ENCODE data around the gene KCNH2.

Gene KCNH2

DNA sequence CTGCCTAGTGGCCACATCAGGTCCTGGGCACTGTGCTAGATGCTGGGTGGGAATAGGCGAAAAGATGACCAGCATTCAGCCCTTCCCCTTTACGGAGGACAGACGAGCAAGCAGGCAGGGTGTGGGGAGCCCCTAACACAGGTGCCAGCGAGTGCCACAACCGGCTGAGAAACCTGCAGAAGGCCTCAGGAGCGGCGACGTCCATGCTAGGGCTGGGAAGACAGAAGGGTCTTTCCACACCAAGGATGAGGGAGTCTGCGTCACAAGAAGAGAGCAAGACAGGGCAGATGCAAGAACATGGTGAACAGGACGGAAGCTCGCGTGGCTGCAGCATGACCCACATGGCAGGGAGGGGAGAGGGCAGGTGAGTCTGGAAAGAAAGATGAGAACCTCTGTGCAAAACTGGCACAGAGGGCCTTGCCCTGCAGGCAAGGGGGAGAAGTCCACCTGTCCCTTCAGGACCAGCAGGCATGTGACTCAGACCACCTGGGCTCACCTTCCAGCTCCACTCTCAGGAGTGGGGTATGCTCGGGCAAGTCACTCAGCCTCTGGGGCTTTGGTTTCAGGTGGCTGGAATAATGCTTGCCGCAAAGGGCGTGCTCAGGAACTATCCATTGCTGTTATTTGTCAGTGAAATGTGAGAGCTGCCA, 36.6 kb downstream of the KCNH2 start:
- TF ChIP-seq, protein P1, sequence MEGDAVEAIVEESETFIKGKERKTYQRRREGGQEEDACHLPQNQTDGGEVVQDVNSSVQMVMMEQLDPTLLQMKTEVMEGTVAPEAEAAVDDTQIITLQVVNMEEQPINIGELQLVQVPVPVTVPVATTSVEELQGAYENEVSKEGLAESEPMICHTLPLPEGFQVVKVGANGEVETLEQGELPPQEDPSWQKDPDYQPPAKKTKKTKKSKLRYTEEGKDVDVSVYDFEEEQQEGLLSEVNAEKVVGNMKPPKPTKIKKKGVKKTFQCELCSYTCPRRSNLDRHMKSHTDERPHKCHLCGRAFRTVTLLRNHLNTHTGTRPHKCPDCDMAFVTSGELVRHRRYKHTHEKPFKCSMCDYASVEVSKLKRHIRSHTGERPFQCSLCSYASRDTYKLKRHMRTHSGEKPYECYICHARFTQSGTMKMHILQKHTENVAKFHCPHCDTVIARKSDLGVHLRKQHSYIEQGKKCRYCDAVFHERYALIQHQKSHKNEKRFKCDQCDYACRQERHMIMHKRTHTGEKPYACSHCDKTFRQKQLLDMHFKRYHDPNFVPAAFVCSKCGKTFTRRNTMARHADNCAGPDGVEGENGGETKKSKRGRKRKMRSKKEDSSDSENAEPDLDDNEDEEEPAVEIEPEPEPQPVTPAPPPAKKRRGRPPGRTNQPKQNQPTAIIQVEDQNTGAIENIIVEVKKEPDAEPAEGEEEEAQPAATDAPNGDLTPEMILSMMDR (IDR thresholded peaks at IDR 0.05; ENCODE audit: low read depth, low read length, missing control alignments), result no peak
- in situ Hi-C loops (cut with HindIII; ENCODE audit: low sequenced_read_pairs), result no loop called here
- H3K4me3 ChIP-seq (ENCODE audit: low read depth, low read length), result no peak overlapping the region
- no peak for DNase-seq (ENCODE audit: low read depth)

DNA sequence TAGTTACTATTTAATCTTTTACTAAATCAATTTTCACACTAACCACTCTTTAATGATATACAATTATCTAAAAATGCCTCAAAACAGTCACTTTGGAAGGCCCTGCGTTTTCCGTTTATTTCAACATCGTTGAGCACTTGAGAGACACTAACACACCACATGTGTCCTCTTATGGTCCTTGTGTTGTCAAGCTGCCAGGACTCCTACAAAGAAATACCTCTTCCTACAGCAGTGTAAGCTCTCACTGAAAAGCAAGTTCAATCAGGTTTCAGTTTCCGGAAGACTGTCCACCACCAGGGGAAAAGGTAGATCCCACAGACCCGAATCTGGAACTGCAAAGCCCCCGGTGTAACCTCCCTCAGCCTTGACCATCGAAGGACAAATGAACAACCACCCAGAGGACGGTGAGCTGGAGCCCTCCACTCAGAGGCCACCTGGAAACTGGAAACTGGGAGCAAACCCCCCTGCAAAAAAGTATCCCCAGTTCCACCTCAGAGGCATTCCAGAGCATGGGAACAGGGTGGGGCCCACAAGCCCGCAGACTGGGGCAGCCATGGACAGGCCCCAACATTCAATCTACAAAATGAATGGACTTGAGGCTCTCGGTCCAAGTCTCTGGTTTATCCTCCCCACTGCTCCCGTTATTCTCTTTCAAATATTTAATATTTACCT, 37.6 kb downstream of the KCNH2 start:
- H3K4me3 ChIP-seq (ENCODE audit: low read depth, low read length), result no peak overlapping the region
- TF ChIP-seq, protein P1 (IDR thresholded peaks at IDR 0.05; ENCODE audit: low read depth, low read length, missing control alignments), result no peak
- in situ Hi-C loops (cut with HindIII; ENCODE audit: low sequenced_read_pairs), result no loop called here
- DNase-seq (ENCODE audit: low read depth), result no peak

DNA sequence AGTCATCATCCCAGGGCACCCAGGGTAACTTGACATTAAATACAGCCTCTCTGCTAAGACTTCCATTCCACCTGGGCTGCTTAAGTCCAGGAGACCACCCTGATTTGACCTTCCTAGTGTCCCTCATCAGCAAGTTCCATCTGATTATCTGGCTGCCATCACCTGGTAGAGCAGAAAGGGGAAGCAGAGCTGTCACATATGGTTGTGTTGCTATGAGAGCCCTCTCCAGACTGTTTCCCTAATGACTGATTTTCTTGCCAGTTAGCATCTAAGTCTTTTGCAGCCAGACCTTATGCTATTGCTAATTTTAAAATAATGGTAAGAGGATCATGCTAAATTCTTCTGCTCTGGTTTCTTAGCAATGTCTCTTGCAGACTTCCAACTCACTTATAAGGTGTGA, 38.7 kb downstream of the KCNH2 start:
- in situ Hi-C loops (cut with HindIII; ENCODE audit: low sequenced_read_pairs), result no loop called here
- DNase-seq (ENCODE audit: low read depth), result no peak
- H3K4me3 ChIP-seq (ENCODE audit: low read depth, low read length), result no peak overlapping the region
- TF ChIP-seq, protein P1 (IDR thresholded peaks at IDR 0.05; ENCODE audit: low read depth, low read length, missing control alignments), result no peak

DNA sequence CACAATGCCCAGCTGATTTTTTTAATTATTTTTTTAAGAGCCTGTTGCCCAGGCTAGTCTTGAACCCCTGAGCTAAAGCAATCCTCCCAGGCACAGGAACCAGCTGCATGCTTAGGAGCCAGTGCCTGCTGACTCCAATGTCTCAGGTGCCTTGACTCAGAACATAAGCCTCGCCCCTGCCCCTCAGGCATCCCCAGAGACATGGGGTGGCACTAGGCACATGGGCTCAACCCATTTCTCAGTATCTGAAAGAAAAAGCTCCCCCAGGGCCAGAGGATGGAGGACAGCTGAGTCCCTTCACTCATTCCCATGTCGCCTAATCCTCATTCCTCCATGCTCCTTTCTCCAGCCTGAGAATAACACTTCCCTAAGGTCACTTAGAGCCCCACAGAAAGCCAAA, 39.1 kb downstream of the KCNH2 start:
- in situ Hi-C loops (cut with HindIII; ENCODE audit: low sequenced_read_pairs), result no loop called here
- H3K4me3 ChIP-seq (ENCODE audit: low read depth, low read length), result no peak overlapping the region
- no peak for DNase-seq (ENCODE audit: low read depth)
- TF ChIP-seq, protein P1 (IDR thresholded peaks at IDR 0.05; ENCODE audit: low read depth, low read length, missing control alignments), result no peak

DNA sequence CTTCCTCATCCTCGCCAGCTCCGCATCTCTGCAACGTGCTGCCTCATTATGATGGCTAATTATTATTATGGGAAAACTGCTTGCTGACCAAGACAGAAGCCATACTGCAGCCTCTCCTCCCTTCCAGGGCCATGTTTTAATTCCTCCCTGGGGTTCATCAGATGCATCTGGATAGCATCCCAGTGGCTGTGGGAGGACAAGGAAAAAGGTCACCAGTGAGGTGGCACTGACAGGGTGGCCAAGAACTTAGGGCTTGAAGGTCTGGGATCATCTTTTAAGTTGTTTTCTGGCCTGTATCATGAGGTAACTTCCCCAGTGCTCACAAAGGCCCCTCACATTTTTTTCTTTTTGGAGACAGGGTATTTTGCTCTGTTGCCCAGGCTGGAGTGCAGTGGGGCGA, 39.6 kb downstream of the KCNH2 start:
- in situ Hi-C loops (cut with HindIII; ENCODE audit: low sequenced_read_pairs), result no loop called here
- TF ChIP-seq, protein P1 (IDR thresholded peaks at IDR 0.05; ENCODE audit: low read depth, low read length, missing control alignments), result no peak
- DNase-seq (ENCODE audit: low read depth), result no peak
- no peak overlapping the region for H3K4me3 ChIP-seq (ENCODE audit: low read depth, low read length)

DNA sequence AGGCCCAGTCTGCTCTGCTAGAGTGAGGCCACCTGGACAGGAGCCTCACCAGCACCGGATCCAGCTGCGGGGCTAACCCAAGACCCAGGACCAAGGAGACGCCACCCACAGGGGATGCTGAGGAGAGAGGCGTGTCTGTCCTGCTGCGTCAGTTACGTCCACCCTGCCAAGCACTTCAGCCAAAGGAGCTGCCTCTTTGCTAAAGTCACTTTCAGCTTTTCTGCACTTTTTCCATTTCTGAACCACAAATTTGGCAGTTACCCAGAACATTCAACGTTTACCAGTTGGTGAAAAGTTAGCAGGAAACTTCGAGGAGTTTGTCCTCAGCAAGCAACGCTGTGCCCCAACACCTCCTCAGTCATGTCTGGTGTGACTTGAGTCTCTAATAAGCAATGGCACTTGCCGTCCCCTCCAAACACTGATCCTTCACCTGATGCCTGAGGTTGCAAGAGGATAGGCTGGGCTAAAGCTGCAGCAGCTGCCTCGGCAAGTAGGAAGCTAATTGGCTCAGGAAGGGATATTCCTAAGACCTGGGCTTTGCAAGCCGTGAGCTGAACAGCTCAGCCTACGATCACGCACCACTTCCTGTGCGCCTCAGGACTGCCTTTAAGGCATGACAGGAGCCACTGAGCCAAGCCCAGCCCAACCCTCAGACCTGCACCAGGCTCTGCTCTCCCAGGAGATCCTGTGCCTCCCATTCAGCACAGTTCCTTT, 40.1 kb downstream of the KCNH2 start:
- H3K4me3 ChIP-seq (ENCODE audit: low read depth, low read length), result no peak overlapping the region
- TF ChIP-seq, protein P1 (IDR thresholded peaks at IDR 0.05; ENCODE audit: low read depth, low read length, missing control alignments), result no peak
- DNase-seq (ENCODE audit: low read depth), result peak; percentile 11
- in situ Hi-C loops (cut with HindIII; ENCODE audit: low sequenced_read_pairs), result no loop called here
